HG03521 (cell line): Measurements from ENCODE around the gene NOD2.

Experiments
- ATAC-seq: cut with Tn5 transposase; IDR thresholded peaks from one replicate; pipeline ENCODE4 v1.9.1; 2021; ENCODE audit warnings: mild to moderate bottlenecking, moderate library complexity; ENCODE audit not compliant: unreplicated experiment

NOD2 gene

DNA sequence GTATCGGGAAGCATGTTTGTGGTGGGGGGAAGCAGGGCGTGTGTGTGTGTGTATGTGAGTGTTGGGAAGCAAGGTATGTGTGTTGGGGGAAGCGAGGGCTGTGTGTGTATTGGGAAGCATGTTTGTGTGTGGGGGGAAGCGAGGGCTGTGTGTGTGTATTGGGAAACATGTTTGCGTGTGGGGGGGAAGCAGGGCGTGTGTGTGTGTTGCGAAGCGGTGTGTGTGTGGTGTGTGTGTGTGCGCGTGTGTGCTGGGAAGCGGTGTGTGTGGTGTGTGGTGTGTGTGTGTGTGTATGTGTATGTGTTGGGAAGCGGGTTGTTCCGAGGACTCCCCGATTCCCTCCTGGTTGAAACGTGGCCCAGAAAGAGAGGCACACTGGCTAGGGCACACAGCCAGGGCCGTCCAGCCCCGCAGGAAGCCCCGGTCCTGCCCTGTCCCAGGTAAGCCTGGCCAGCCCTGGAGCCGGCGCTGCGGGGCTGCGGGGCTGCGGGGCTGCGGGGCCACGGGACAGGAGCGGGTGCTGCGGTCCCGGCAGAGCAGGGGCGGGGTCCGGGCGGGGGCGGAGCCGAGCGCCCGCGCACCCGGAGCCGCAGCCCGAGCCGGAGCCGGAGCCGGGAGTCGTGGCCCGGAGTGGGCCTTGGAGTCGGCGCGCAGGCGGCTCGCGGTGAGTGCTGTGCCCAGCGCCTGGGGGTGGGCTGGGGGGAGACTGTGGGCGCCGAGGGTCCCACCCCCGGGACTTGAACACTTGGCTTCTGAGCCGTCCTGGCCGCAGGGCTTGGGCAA, at the start of gene NOD2:
NOD2 (plus strand) TSS at position 608 of the 783 bp plus-strand sequence. CDS start 5,890 bp downstream, outside the sequence.
- no peak for ATAC-seq

DNA sequence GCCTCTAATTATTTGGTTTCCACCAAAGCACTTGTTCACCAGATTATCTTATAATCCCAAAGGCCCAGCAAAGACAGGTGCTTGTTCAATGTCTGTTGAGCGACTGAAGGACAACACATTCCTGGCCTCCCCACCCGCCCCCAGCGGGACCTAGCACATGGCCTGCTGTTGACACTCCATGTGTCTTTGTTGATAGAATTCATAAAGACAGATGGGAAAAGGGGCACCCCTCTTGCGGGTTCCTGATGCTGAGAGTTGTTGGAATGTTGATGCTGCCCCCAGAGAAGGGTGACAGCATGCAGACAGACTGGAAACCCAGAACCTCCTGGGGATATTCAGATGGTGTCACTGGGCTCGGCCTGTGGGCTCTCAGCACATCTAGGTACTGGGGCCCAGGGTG, 49.2 kb upstream of the NOD2 start:
- ATAC-seq: no peak

- no peak for ATAC-seq
Measured at GRCh38 chr16:50644729-50645128, 48.7 kb upstream of the NOD2 start.

- ATAC-seq: no peak
Measured at GRCh38 chr16:50645563-50646220, 47.7 kb upstream of the NOD2 start.

GRCh38 chr16:50646345-50646744, 47.1 kb upstream of the NOD2 start:
- no peak for ATAC-seq

- ATAC-seq: no peak
Measured at GRCh38 chr16:50651835-50652438, 41.5 kb upstream of the NOD2 start.

GRCh38 chr16:50652836-50653425, 40.5 kb upstream of the NOD2 start:
- no peak for ATAC-seq

DNA sequence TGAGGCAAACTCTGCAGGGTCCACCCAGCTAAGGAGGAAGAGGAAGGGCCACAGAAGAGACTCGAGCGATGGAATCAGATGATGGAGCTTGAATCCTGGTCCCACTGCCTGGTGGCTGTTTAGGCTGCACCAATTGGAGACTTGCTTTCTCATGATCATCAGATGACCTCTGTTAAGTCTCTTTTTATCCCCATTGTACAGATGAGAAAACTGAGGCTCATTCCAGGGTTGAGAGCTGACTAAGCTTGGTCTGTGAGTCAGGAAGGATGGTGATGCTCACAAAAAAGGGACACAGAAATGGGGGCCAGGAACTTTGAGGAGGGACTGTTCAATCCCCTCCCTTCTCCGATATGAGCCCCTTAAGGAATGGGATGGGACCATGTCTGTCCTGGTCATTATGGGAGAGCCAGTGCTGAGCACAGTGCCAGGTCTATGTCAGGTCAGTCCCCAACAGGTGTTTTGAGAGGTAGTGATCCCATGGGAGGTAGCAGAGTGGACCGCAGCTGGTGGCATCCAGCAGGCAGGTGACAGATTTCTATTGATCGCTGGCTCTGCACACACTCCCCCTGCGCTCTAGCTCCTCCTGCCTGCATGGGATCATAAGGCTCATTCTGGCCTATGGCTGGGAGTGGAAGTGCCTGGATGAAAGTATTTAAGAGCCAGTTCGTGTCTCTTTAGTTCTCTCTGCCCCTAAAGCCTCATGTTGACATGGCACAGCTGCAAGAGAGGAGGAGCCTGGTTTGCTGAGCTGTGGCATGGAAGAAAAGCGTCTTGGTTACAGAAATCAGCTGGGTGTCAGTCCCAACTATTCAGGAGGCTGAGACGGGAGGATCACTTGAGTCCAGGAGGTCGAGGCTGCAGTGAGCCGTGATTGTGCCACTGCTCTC, 39.5 kb upstream of the NOD2 start:
- no peak for ATAC-seq

DNA sequence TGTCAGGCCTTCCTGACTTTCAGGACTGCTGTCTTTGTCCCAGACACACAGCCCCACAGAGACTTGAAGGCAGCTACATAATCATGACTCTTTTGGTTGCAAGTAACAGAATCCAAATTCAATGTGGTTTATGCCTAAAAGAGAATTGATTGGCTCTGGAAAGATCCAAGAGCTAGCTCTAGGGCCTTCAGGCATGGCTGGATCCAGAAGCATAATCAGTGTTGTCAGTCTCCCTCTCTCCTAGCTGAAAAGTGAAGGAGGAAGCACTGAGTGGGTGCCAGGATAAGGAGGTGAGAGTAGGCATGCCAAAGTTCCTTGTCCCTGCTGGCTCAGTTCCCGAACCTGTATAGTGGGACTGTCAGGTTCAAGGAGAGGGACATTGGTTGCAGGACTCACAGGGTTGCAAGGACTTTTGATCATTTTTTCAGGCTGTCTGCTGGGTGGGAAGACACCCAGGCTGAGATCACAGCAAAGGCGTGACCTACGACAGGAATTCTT, 37.8 kb upstream of the NOD2 start:
- ATAC-seq: no peak

GRCh38 chr16:50657241-50657640, 36.2 kb upstream of the NOD2 start:
- no peak for ATAC-seq

DNA sequence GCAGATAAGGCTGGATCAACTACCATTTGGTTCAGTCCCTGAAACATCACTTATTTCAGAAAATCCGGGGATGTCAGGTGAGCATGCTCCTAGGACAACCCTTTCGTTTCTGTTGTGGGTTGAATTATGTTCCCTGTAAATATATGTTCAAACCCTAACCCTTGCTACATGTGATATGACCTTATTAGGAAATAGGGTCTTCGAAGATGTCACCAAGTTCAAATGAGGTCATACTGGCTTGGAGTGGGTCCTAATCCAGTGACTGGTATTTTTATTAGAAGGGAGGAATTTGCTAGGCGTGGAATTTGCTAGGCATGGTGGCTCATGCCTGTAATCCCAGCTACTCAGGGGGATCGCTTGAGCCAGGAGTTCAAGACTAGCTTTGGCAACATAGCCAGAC, 33.6 kb upstream of the NOD2 start:
- no peak for ATAC-seq

DNA sequence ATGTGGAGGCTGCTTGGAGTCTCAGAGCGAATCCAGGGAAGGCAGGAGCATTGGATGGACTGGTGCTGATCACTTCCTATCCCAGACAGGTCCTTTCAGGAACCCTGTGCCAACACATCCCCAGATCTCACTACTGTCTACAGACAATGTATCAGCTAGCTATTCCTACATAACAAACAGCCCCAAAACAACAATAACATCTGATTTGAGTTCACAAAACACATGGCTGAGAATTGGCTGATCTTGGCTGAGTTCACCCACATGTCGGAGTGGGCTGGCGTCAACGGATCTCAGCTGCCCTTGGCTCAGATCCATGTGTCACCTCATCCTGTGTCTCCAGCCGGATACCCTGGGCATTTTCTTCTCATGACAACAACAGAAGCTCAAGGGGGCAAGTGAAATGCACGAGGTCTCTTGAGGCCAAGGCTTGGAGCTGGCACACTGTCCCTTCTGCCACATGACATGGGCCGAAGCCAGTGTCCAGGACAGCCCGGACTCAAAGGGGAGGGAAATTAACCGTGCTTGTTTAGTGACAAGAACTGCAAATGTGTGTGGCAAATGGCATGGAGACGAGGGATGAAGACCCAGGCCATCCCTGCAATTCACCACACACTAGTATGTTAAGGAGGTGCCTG, 31.0 kb upstream of the NOD2 start:
- no peak for ATAC-seq

DNA sequence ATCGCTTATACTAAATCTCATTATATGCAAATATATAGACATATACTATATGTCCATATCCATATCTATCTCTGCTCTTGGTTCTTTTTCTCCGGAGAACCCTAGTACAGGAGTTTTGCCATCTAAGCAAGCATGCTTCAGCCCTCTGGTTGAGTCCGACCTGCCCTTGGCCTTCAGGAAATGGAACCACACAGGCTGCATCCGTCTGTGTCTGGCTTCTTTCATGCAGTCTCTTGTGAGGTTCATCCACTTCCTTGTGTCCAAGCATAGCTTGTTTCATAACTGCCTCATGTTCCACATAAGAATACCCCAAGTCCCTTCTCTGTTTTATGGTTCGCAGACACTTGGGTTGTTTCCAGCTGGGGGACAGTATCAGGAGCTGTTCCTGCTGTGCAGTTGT, 29.1 kb upstream of the NOD2 start:
- ATAC-seq: no peak

- ATAC-seq: no peak
Measured at GRCh38 chr16:50665128-50665878, 28.1 kb upstream of the NOD2 start.

- peak; percentile 87 for ATAC-seq
Measured at GRCh38 chr16:50666658-50667496, 26.5 kb upstream of the NOD2 start.

DNA sequence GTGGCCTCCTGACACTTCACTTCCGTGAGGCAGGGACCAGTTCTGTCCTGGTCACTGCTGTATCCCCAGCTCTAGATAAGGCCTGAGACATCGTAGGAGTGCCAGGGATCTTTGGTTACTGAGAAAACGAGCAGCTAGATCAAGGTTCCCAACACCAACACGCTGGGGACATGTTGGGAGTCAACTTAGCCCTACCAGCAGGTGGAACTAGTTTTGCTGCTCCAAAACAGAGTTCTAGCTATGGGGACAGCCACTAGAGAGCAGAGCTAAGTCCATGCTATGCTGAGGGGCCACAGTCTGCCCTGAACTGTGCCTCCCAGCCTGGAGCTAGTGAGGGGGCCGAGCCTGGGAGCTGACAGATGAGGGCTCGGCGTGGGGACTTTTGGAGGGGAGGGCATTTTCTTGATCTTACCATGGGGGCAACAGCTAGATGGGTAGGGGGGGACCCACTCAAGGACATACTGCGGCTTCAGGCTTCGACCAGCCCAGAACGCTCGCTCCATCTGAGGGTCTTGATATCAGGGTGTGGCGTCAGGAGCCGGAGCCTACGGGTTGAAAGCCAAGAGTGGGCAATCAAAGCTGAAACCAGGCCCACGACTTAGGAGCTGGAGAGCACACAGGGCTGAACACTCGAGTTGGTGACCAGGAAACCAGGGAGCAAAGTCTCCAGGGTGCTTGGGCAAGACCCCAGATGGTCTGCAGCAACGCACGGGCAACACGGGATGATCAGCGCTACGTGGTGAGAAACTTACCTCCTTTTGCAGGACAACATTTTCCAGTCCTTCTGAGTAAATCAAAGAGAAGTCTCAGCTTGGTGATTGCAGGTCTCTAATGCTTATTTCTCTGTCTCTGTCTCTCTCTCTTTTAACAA, 25.7 kb upstream of the NOD2 start:
- no peak for ATAC-seq

DNA sequence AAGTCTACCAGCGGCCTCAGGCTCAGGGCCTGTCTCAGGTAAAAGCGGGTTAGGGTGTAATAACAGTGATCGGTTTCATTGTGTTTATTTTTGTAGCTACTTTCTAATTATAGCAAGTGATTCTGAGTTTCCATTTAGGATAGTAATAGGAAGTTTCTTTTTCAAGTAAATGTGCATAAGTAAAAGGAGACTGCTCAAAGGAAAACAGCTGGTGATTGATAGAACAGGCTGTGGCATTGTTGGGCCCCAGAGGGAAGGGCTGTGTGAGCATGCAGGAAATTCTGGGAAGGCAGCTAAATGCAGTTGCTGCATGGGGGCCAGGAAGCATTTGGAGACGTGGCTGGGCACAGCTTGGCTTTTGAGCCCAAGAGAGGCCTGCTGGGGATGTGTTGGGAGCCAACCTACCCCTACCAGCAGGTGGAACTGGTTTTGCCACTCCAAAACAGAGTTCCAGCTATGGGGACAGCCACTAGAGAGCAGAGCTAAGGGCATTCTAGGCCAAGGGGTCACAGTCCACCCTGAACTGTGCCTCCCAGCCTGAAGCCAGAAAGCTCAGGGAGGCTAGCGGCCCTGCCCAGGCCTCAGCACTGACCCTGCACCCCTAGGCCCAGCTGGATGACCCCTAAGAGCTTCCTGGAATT, 24.9 kb upstream of the NOD2 start:
- ATAC-seq: no peak
